Tongue (tissue), 2 donors: ENCODE results near the gene ANO2. TPM values are rescaled to one million over a fixed set of nuclear protein-coding genes. Genes with fewer than 3 reads are reported as not detected.

ENCODE experiments used
- DNase-seq: peaks from one replicate; pipeline ENCODE4 v3.0.0-alpha.2; 2015
- total RNA-seq: library from RNA; depleted of rRNA; stranded (reverse); fragments of >200 nt; gene quantifications from one replicate; pipeline ENCODE4 v1.2.3, GENCODE V29; 2014

The ANO2 gene
- 4.8 TPM for total RNA-seq

- DNase-seq: peak; percentile 68
Measured at GRCh38 chr12:5945071-5946008, at the start of gene ANO2. TSS of gene ANO2 (minus strand) at chr12:5945259. CDS start at chr12:5945217, 42 bp downstream.

- no peak for DNase-seq
Measured at GRCh38 chr12:5989621-5990020, 44.6 kb upstream of the ANO2 start.

- peak; percentile 87 for DNase-seq
Measured at GRCh38 chr12:5988659-5989116, 43.6 kb upstream of the ANO2 start.

- no peak for DNase-seq
Measured at GRCh38 chr12:5988088-5988487, 43.0 kb upstream of the ANO2 start.

GRCh38 chr12:5987573-5987972 lies 42.5 kb upstream of the ANO2 start:
- DNase-seq: no peak

GRCh38 chr12:5985471-5985870 lies 40.4 kb upstream of the ANO2 start:
- DNase-seq: no peak

- DNase-seq: no peak
Measured at GRCh38 chr12:5984873-5985272, 39.8 kb upstream of the ANO2 start.

GRCh38 chr12:5982106-5982505 lies 37.0 kb upstream of the ANO2 start:
- DNase-seq: no peak

- DNase-seq: no peak
Measured at GRCh38 chr12:5977556-5977955, 32.5 kb upstream of the ANO2 start.

- no peak for DNase-seq
Measured at GRCh38 chr12:5976711-5977110, 31.7 kb upstream of the ANO2 start.

- DNase-seq: no peak
Measured at GRCh38 chr12:5976196-5976595, 31.1 kb upstream of the ANO2 start.

- DNase-seq: no peak
Measured at GRCh38 chr12:5973461-5974115, 28.5 kb upstream of the ANO2 start.

- DNase-seq: peak; percentile 5
Measured at GRCh38 chr12:5972387-5972786, 27.3 kb upstream of the ANO2 start.

- no peak for DNase-seq
Measured at GRCh38 chr12:5971194-5971850, 26.3 kb upstream of the ANO2 start.

GRCh38 chr12:5969974-5970690 lies 25.1 kb upstream of the ANO2 start:
- no peak for DNase-seq

GRCh38 chr12:5969156-5969973 lies 24.3 kb upstream of the ANO2 start:
- DNase-seq: no peak

- DNase-seq: no peak
Measured at GRCh38 chr12:5967645-5968415, 22.8 kb upstream of the ANO2 start.

- DNase-seq: no peak
Measured at GRCh38 chr12:5966486-5967095, 21.5 kb upstream of the ANO2 start.

GRCh38 chr12:5965950-5966383 lies 20.9 kb upstream of the ANO2 start:
- peak; percentile 62 for DNase-seq
